WERI-Rb-1 (cell line): Measurements from ENCODE around the gene ZMYM4.

Source experiments
- DNase-seq: peaks from one replicate; pipeline ENCODE4 v3.0.0-alpha.2; 2020
- H3K27ac ChIP-seq: fragments of 250-450 bp; sonication (Bioruptor Pico); 2 replicates; pipeline ENCODE4 v1.5.1; 2020; ENCODE audit warnings: mild to moderate bottlenecking, moderate library complexity
- H3K27me3 ChIP-seq: fragments of 250-450 bp; sonication (Bioruptor Pico); 2 replicates; pipeline ENCODE4 v1.5.1; 2021; ENCODE audit warnings: mild to moderate bottlenecking, low read depth, moderate library complexity; ENCODE audit not compliant: insufficient read depth, severe bottlenecking
- H3K36me3 ChIP-seq: fragments of 250-450 bp; sonication (Bioruptor Pico); 2 replicates; pipeline ENCODE4 v1.5.1; 2020; ENCODE audit warnings: mild to moderate bottlenecking, moderate library complexity
- H3K4me3 ChIP-seq: 2 replicates; pipeline ENCODE4 v1.5.1; 2011; ENCODE audit warnings: low read depth, mild to moderate bottlenecking, control low read depth, low read length
- H3K9me3 ChIP-seq: fragments of 250-450 bp; sonication (Bioruptor Pico); 2 replicates; pipeline ENCODE4 v1.5.1; 2021; ENCODE audit warnings: mild to moderate bottlenecking, moderate library complexity; ENCODE audit not compliant: severe bottlenecking
- CTCF ChIP-seq: IDR thresholded peaks from 2 replicates; pipeline ENCODE4 v1.5.1; 2011; ENCODE audit warnings: low read depth, mild to moderate bottlenecking, control low read depth, inconsistent platforms, low read length

Gene ZMYM4

GRCh38 chr1:35287807-35288640 lies 19.5 kb downstream of the ZMYM4 start:
- Histone ChIP-seq H3K36me3 (peaks cover 14% of the 10 kb centered on the region), H3K27ac (no peak overlapping the region)

GRCh38 chr1:35288761-35289160 lies 20.3 kb downstream of the ZMYM4 start:
- TF ChIP-seq CTCF: no peak
- no peak for DNase-seq
- H3K4me3 ChIP-seq: no peak overlapping the region
- peaks cover 19% of the 10 kb centered on the region for H3K36me3 ChIP-seq
- H3K27ac ChIP-seq: no peak overlapping the region
- H3K9me3 ChIP-seq: no peaks in the 10 kb centered on the region
- no peaks in the 10 kb centered on the region for H3K27me3 ChIP-seq

More at GRCh38 chr1:35287807-35288640, 19.5 kb downstream of the ZMYM4 start:
- H3K4me3 ChIP-seq: no peak overlapping the region
- no peak for TF ChIP-seq CTCF
- DNase-seq: no peak
- H3K9me3 ChIP-seq: no peaks in the 10 kb centered on the region
- H3K27me3 ChIP-seq: no peaks in the 10 kb centered on the region

- no peak for TF ChIP-seq CTCF
- no peaks in the 10 kb centered on the region for H3K27me3 ChIP-seq
- no peak overlapping the region for H3K27ac ChIP-seq
- DNase-seq: no peak
- no peaks in the 10 kb centered on the region for H3K9me3 ChIP-seq
- peaks cover 16% of the 10 kb centered on the region for H3K36me3 ChIP-seq
- no peak overlapping the region for H3K4me3 ChIP-seq
Observed at GRCh38 chr1:35290452-35290851, 21.9 kb downstream of the ZMYM4 start.

GRCh38 chr1:35294809-35295208 lies 26.3 kb downstream of the ZMYM4 start:
- Histone ChIP-seq H3K9me3 (no peaks in the 10 kb centered on the region), H3K27ac (no peak overlapping the region), H3K36me3 (peaks cover 18% of the 10 kb centered on the region), H3K27me3 (no peaks in the 10 kb centered on the region), H3K4me3 (no peak overlapping the region)
- DNase-seq: no peak
- TF ChIP-seq CTCF: no peak

- peaks cover 10% of the 10 kb centered on the region for H3K36me3 ChIP-seq
Observed at GRCh38 chr1:35297886-35298285, 29.4 kb downstream of the ZMYM4 start.

More at GRCh38 chr1:35297886-35298285, 29.4 kb downstream of the ZMYM4 start:
- no peak for DNase-seq
- Histone ChIP-seq H3K9me3 (no peaks in the 10 kb centered on the region), H3K27ac (no peak overlapping the region), H3K4me3 (no peak overlapping the region), H3K27me3 (no peaks in the 10 kb centered on the region)
- no peak for TF ChIP-seq CTCF
